Activated T-helper 17 cell treated with anti-CD3 and anti-CD28 coated beads, Interleukin-2, amount 50 U/mL, for 72 hours (primary cell): ENCODE measurements around the gene PCGF1. TPM values are rescaled to one million over a fixed set of nuclear protein-coding genes. Genes with fewer than 3 reads are reported as not detected.

Source experiments
- ATAC-seq: fragments of 150-1000 bp; cut with Tn5 transposase; replicated peaks from 2 replicates; pipeline ENCODE4 v1.10.0; 2021; ENCODE audit warnings: mild to moderate bottlenecking, moderate library complexity
- H3K27ac Mint-ChIP-seq: one replicate; pipeline ENCODE4 v1.8.0; 2022; ENCODE audit warnings: mixed read lengths
- H3K27me3 Mint-ChIP-seq: one replicate; pipeline ENCODE4 v1.8.0; 2022; ENCODE audit warnings: mixed read lengths
- H3K36me3 Mint-ChIP-seq: one replicate; pipeline ENCODE4 v1.8.0; 2022; ENCODE audit warnings: low read depth, mild to moderate bottlenecking, mixed read lengths
- H3K4me1 Mint-ChIP-seq: one replicate; pipeline ENCODE4 v1.8.0; 2022; ENCODE audit warnings: mixed read lengths
- H3K4me3 Mint-ChIP-seq: one replicate; pipeline ENCODE4 v1.8.0; 2022; ENCODE audit warnings: mild to moderate bottlenecking, mixed read lengths
- H3K9me3 Mint-ChIP-seq: one replicate; pipeline ENCODE4 v1.8.0; 2022; ENCODE audit warnings: mixed read lengths
- total RNA-seq, 2 donors: library from RNA; stranded (reverse); gene quantifications; one replicate each; pipeline ENCODE4 v1.2.3, GENCODE V29; 2022

Gene PCGF1
- total RNA-seq, 2 donors from 2014 or later: 22.0 to 32.8 TPM

DNA sequence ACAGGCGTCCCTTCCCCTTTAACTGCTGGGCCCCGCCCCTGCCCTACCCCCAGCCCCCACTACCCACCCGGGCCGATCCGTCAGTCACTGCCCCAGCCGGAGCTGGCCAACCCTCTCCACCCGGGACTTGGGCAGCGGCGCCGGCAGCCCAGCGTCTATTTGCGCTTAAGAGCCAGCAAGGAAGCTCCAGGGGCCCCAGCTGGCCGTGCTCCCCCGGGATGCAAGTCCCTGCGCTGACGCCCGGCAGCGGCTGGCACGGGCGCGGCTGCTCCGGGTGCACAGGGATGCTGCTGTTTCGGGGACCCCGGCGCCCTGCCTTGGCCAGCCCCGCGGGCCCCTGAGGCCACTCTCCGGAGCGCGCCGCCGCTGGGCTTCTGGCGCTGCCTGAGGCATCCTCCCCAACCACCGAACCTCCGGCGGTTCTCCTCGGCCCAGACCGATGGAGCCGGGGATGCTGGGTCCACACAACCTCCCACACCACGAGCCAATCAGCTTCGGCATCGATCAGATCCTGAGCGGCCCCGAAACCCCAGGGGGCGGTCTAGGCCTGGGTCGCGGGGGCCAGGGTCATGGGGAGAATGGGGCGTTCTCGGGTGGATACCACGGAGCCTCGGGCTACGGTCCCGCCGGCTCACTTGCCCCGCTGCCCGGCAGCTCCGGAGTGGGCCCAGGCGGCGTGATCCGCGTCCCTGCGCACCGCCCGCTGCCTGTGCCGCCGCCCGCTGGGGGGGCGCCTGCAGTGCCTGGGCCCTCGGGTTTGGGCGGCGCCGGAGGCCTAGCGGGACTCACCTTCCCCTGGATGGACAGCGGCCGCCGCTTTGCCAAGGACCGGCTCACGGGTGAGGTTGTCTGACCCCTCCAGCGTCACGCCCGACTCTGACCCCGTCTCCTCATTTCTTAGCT lies 7.1 kb upstream of the PCGF1 start, which contains the start of gene TLX2:
Gene TLX2 (plus strand): TSS at position 83 of the 903 bp plus-strand sequence. CDS start 357 bp downstream, at position 440.
- peaks cover 3% of the 10 kb centered on the region for H3K4me1 Mint-ChIP-seq
- peak within 1 kb of the TSS; percentile 84 for H3K4me3 Mint-ChIP-seq
- peak; percentile 24 for ATAC-seq
- H3K36me3 Mint-ChIP-seq: no peaks in the 10 kb centered on the region
- peak within 1 kb of the TSS; percentile 73 for H3K27ac Mint-ChIP-seq
- peaks cover 28% of the 10 kb centered on the region for H3K27me3 Mint-ChIP-seq
- H3K9me3 Mint-ChIP-seq: no peaks in the 10 kb centered on the region

DNA sequence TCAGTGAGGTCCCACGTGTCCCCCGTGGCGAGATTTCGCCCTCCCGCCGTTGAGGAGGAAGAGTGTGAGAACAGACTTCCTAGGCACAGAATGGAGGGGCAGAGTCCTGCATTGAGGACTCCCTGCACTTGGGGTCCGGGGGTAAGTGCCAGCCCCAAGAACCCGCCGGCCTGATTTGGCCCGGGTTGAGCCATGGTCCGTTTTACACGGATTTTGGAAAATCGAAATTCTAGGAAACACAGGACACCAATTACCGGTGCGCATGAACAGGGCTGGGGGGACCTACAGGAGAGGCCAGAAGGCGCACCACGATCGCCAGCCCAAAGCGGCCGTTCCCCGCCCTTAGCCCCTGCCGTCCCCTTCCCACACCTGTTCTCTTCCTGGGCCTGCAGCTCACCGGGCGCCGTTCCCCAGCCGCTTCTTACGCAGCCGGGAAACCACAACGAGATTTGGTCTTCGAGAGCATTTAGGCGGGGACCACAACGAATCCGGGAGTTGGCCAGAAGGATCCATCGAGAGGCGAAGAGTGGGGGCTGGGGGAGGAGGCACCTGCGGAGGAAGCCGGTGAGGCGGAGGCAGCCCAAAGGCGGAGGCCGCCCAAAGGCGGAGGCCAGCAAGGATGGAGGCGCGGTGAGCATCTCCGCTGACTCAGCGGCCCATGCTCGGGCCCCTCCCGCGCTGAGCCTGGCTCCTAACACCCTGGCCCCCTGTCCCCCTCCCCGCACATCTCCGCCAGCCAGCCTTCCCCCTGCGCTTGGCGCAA lies 6.3 kb upstream of the PCGF1 start:
- Mint-ChIP-seq H3K27ac (no peak overlapping the region), H3K4me3 (peak overlapping the region; percentile 54), H3K4me1 (peaks cover 5% of the 10 kb centered on the region), H3K36me3 (no peaks in the 10 kb centered on the region), H3K27me3 (peaks cover 25% of the 10 kb centered on the region), H3K9me3 (no peaks in the 10 kb centered on the region)
- peak; percentile 51 for ATAC-seq

DNA sequence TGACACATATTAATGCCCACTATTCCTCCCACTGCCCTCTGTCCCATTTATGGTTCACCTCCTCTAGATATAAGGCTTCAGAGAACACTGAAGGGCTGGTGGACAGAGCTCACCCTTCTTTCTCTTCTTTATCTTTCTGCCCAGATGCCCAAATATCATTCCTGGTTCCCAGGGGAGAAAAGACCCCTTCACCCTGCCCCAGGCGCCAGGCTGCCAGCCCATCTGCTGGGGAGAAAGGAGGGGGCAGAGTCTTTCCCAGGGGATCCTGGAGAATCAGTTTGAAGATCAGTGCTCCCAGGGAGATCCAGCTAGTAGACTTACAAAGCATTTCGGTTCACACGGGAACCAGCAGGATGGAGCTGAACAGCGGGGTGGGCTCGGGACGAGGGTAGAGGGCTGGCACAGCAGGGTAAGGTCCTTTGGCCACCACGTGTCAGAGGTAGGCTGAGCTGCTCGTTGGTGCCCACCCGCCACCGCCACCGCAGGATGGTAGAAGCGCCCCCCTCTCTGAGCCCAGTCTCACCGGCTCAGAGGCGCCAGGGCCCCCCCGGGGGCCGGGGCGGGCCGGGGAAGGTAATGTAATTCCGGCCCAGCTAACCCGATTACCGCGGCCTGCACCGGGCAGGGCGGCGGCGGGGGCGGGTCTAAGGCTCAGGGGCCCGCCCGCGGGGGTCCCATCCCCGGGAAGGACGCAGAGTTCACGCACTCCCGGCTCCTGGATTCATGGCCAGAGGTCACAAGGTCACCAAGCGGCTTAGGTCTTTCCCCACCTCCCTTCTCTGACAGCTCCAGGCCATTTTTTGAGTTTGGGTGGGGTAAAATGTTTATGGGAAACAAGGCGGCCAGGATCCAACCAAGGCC lies 5.5 kb upstream of the PCGF1 start:
- H3K27me3 Mint-ChIP-seq: peaks cover 18% of the 10 kb centered on the region
- no peaks in the 10 kb centered on the region for H3K9me3 Mint-ChIP-seq
- no peaks in the 10 kb centered on the region for H3K36me3 Mint-ChIP-seq
- H3K27ac Mint-ChIP-seq: no peak overlapping the region
- no peak for ATAC-seq
- peak overlapping the region; percentile 54 for H3K4me3 Mint-ChIP-seq
- H3K4me1 Mint-ChIP-seq: peaks cover 5% of the 10 kb centered on the region

DNA sequence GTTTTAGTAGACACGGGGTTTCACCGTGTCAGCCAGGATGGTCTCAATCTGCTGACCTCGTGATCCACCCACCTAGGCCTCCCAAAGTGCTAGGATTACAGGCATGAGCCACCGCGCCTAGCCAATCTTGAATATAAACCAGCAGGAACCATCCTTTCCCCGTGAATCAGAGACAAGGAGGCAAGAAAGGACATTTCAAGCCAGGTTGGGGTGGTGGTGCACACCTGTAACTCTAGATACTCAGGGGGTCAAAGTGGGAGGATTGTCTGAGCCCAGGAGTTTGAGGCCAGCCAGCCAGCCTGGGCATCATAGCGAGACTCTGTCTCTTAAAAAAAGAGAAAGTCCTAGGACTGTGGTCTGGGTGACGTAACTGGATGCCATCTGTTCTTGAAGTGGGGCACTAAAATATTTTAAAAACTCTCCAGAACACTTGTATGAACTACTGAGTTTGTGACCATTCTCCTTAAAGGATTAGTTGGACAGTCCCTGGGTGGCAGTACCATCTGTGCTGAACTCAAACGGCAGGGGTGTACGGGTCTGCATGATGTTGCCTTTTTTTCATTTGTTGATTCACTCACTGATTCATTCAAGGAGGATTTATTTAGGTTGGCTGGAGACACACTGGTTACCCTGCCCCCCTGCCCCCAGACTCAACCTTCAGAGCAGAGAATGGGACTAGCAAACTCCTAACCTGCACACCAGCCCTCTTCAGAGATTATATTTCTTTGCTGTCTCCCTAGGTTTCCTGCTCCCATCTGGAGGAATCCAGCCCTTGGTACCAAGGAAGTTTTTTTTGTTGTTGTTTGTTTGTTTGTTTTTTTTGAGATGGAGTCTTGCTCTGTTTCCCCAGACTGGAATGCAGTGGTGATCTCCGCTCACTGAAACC lies 3.9 kb upstream of the PCGF1 start:
- no peak overlapping the region for H3K4me3 Mint-ChIP-seq
- H3K27ac Mint-ChIP-seq: no peak overlapping the region
- H3K9me3 Mint-ChIP-seq: no peaks in the 10 kb centered on the region
- no peak for ATAC-seq
- peaks cover 5% of the 10 kb centered on the region for H3K27me3 Mint-ChIP-seq
- H3K36me3 Mint-ChIP-seq: peaks cover 14% of the 10 kb centered on the region
- H3K4me1 Mint-ChIP-seq: peaks cover 14% of the 10 kb centered on the region

DNA sequence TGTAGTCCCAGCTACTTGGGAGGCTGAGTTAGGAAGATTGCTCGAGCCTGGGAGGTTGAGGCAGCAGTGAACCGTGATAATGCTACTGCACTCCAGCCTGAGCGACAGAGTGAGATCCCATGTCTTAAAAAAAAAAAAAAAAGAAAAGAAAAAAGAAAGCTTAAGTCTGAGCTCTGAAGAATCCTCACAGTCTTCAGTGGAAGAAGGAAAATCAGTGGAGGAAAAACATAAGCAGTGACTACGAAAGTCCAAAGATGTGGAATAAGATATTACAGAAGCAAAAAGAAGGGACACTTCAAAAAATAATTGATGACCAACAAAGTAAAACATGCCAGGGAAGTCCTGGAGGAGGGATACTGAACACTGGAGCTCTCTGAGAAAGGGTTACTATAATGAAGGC lies 2.8 kb upstream of the PCGF1 start:
- Mint-ChIP-seq H3K36me3 (peaks cover 25% of the 10 kb centered on the region), H3K9me3 (no peaks in the 10 kb centered on the region), H3K27me3 (peaks cover 3% of the 10 kb centered on the region), H3K4me3 (no peak overlapping the region), H3K27ac (no peak overlapping the region), H3K4me1 (peaks cover 18% of the 10 kb centered on the region)
- ATAC-seq: no peak

DNA sequence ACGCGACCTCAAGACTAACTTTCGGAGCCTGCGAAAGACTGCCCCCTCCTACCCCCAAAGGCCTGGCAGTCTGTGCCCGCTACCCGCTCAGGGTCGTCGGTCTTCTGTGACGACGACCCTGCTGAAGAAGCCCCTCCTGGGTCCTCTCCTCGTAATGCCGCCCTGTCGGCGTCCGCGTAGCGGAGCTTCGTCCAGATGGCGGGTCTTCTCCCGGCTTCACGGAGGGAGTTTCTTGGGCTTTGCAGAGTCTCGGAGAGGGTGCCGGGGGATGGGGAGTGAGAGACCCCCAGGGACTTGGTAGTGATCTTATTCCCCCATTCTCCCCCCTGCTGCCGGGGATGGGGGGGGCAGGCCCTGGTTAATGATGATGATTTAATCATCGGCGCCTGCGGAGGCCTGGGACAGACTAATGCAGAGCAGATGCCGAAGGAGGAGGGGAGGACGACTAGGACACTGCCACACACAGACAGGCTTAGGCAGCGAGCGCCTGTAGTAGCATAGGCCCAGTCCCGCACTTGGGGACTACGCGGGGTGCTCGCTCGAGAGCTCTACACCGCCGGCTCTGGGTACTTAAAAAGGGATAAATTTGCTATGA lies 528 bp upstream of the PCGF1 start:
- H3K4me1 Mint-ChIP-seq: peaks cover 28% of the 10 kb centered on the region
- no peaks in the 10 kb centered on the region for H3K9me3 Mint-ChIP-seq
- H3K4me3 Mint-ChIP-seq: peak overlapping the region; percentile 94
- peak overlapping the region; percentile 99 for H3K27ac Mint-ChIP-seq
- ATAC-seq: peak; percentile 5
- H3K27me3 Mint-ChIP-seq: peaks cover 11% of the 10 kb centered on the region
- H3K36me3 Mint-ChIP-seq: peaks cover 40% of the 10 kb centered on the region

DNA sequence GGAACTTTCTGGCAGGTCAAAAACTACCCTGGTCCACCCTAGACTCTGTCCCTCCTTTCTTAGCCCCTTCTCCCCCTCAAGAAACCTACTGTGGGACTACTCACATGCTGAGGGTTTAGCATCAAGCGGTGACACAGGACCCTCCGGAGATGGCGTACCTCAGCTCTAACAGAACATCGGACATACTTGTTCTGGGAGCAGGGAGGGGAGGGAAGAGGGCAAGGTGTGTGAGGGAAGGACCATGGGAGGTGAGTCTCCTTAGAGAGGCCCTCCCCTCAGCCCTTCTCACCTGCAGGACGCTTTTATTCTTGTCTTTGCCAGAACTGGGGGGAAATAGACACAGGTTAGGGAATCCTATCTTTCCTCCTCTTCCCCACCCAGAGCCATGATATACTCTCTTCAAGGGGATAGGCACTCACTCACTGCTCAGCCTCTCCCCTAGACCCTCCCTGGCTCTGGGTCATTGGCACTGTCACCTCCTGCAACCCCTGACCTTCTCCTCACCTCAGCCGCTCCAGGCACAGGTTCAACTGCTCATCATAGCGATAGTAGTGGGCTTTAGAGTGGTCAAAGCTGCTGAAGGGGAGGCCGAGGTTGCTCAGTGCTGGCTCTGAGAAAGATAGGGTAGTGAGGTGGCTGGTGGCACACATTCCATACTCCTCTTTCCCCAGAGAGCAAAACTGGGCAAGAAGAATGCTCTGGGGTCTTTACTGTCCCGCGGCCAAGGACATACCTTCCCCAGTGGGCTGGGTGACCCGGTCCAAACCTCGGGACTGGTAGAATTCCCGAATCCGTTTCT lies 1.8 kb downstream of the PCGF1 start:
- Mint-ChIP-seq H3K4me1 (peaks cover 28% of the 10 kb centered on the region), H3K9me3 (no peaks in the 10 kb centered on the region), H3K4me3 (peak overlapping the region; percentile 94), H3K27me3 (peaks cover 19% of the 10 kb centered on the region), H3K27ac (no peak overlapping the region), H3K36me3 (peaks cover 40% of the 10 kb centered on the region)
- no peak for ATAC-seq

DNA sequence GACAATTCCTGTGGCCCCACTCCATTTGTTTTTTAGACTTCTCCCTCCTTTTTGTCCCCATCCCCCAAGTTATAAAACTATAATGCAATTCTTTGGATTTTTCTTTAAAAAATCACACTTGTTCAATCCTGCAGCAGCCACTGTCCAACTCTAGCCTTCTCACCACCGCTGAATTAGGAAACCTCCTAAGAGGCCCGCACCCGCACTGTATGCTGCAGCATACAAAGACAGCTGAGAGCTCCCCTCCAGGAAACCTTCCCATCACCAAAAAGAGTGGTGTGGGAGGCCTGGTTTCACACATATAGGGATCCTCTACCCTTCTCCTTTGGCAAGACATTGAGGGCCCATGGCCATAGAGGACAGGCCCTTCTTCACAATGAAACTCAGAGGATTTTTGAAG lies 2.9 kb downstream of the PCGF1 start:
- H3K27ac Mint-ChIP-seq: no peak overlapping the region
- H3K9me3 Mint-ChIP-seq: no peaks in the 10 kb centered on the region
- H3K27me3 Mint-ChIP-seq: peaks cover 26% of the 10 kb centered on the region
- peaks cover 25% of the 10 kb centered on the region for H3K4me1 Mint-ChIP-seq
- peaks cover 40% of the 10 kb centered on the region for H3K36me3 Mint-ChIP-seq
- H3K4me3 Mint-ChIP-seq: peak overlapping the region; percentile 69
- ATAC-seq: no peak

DNA sequence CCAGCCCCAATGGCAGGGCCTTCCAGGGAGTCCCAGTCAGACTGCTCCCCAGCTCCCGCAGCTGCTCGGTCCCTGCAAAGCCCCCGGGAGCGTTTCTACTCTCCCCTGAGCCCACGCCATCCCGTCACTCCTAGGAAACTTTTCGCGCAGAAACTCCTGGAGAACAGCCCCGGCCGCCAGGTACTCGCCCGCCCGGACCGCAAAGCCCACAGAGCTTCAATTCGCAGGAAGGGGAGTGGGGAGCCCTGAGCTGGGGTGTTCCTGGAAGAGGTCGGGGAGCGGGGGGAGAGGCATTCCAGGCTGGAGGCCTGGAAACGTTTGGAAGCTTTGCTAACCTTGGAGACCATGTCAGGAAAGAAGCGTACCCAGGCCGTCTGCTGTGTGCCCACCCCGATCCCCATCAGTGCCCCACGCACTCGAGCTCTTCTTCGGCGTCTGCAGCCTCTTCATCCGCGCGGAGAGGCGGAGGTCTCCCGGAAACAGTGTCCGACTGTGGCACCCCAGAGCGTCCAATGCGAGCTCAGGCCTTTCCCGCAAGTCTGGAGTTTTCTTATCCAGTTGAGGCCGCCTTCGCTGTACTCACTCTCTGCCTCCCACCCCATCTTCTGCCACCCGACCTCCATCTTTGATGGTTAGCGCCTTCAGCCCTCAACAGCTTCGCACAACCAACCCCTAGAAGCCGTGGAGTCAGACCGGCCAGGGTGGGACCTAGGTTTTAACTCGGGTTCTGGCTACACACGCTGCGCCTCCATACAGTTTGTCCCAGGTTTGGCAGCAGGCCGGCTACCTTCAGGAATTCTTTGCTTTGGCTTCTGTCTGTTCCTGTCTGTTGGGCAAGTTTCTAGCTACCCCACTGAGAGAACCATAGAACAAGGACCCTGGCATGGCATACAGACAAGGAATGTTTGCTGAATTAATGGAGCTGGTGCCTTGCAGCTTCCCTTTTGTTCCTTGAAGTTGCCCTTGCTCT lies 3.7 kb downstream of the PCGF1 start:
- Mint-ChIP-seq H3K4me3 (peak overlapping the region; percentile 69), H3K27me3 (peaks cover 30% of the 10 kb centered on the region), H3K4me1 (peaks cover 27% of the 10 kb centered on the region), H3K27ac (no peak overlapping the region), H3K9me3 (no peaks in the 10 kb centered on the region), H3K36me3 (peaks cover 40% of the 10 kb centered on the region)
- ATAC-seq: no peak

DNA sequence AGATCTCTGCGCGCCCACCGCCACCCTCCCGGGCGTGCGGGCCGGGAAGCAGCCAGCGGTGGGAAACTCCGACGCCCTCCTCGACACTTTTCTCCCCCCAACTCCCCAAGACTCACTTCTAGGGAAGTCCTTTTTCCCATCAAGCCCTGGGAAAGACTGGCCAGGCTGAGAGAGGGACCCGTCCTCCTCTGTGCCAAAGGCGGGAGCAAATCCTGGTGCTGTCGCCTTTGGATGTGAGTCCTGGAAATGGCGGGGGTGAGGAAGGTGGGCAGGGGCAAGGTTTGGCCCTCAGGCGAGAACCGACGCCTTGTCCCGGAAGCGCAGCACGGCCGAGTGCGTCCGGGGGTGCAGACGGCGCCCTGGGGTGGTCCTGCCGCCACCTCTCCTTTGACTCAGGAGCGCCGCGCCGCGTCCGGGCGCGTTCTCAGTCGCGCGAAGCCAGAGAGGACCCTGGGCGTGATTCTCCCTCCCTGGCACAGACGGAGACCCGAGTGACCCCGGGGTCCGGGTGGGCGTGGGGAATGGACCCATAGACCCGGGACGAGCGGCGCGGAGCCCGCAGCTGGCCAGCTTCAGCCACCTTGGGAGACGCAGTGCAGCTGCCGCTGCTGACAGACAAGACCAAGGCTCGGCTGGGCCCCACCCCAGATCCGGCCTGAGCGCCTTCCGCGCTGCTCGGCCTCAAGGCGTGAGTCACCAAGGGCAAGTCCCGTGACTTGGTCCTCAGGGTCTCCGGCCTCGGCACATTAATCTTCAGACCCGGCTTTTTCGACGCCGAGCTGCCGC lies 4.6 kb downstream of the PCGF1 start:
- peaks cover 36% of the 10 kb centered on the region for H3K27me3 Mint-ChIP-seq
- no peak overlapping the region for H3K27ac Mint-ChIP-seq
- no peaks in the 10 kb centered on the region for H3K9me3 Mint-ChIP-seq
- H3K4me1 Mint-ChIP-seq: peaks cover 34% of the 10 kb centered on the region
- peak overlapping the region; percentile 69 for H3K4me3 Mint-ChIP-seq
- H3K36me3 Mint-ChIP-seq: peaks cover 40% of the 10 kb centered on the region
- ATAC-seq: peak; percentile 42

DNA sequence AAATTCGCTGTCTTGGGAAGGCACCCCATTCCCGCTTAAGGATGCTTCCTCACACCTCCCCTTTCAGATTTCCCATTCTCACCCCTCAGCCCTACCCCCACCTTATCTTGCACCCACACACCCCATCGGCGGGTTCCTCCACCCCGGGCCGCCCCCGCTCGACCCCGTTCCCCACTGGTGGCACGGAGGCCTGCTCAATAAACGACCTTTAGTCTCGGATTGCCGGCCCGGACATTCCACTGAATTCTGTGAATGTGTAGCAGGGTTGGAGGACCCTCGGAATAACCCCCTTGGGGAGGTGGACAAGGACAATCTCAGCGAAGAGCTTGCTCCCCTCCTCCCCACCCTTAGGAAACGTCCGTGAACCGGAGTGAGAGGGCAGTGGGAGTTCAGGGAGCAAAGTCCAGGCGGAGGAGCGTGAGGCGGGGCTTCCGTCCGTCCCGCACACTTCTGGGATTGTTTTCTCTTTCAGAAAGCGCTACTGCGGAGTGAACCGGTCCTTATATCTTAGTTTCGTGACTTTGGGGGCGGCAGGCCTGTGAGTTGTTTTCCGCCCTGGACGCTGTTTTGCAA lies 5.3 kb downstream of the PCGF1 start:
- peaks cover 30% of the 10 kb centered on the region for H3K4me1 Mint-ChIP-seq

More for the DNA sequence above, 5.3 kb downstream of the PCGF1 start:
- peaks cover 35% of the 10 kb centered on the region for H3K36me3 Mint-ChIP-seq
- H3K27me3 Mint-ChIP-seq: peaks cover 36% of the 10 kb centered on the region
- no peak overlapping the region for H3K27ac Mint-ChIP-seq
- no peak for ATAC-seq
- no peaks in the 10 kb centered on the region for H3K9me3 Mint-ChIP-seq
- peak overlapping the region; percentile 69 for H3K4me3 Mint-ChIP-seq
